DOHH2 (cell line): ENCODE results near the gene OSBPL2.

ENCODE experiments used
- H3F3A ChIP-seq: fragments of 200-600 bp; sonication (generic), shearing (Covaris generic); 2 replicates; pipeline ENCODE4 v1.6.0; 2016; ENCODE audit warnings: antibody characterized with exemption, mild to moderate bottlenecking; ENCODE audit not compliant: control insufficient read depth, insufficient read depth
- H3K27ac ChIP-seq: fragments of 200-600 bp; sonication (generic); 2 replicates; pipeline ENCODE4 v1.5.1; 2014; ENCODE audit warnings: low read depth, mild to moderate bottlenecking, low read length, moderate library complexity
- H3K27me3 ChIP-seq: fragments of 200-600 bp; sonication (generic); 2 replicates; pipeline ENCODE4 v1.6.1; 2014; ENCODE audit warnings: mild to moderate bottlenecking, low read length, mixed read lengths; ENCODE audit not compliant: control insufficient read depth
- H3K36me3 ChIP-seq: fragments of 200-600 bp; sonication (generic); 2 replicates; pipeline ENCODE4 v1.6.1; 2014; ENCODE audit warnings: mild to moderate bottlenecking, low read length, moderate library complexity, mixed read lengths; ENCODE audit not compliant: control insufficient read depth
- H3K4me1 ChIP-seq: fragments of 200-600 bp; sonication (generic); 2 replicates; pipeline ENCODE4 v1.6.1; 2014; ENCODE audit warnings: mild to moderate bottlenecking, low read length, mixed read lengths; ENCODE audit not compliant: control insufficient read depth
- H3K4me2 ChIP-seq: fragments of 200-600 bp; sonication (generic); 2 replicates; pipeline ENCODE4 v1.6.0; 2014; ENCODE audit warnings: mild to moderate bottlenecking, low read length, moderate library complexity
- H3K4me3 ChIP-seq: fragments of 200-600 bp; sonication (generic); 2 replicates; pipeline ENCODE4 v1.5.1; 2014; ENCODE audit warnings: mild to moderate bottlenecking, low read length, mixed read lengths
- H3K79me2 ChIP-seq: fragments of 200-600 bp; sonication (generic); 2 replicates; pipeline ENCODE4 v1.6.1; 2014; ENCODE audit warnings: mild to moderate bottlenecking, low read length, mixed read lengths; ENCODE audit not compliant: control insufficient read depth
- H3K9me2 ChIP-seq: fragments of 200-600 bp; sonication (generic); replicated peaks from 2 replicates; pipeline ENCODE4 v1.6.1; 2014; ENCODE audit warnings: mild to moderate bottlenecking, low read length, mixed read lengths; ENCODE audit not compliant: control insufficient read depth
- H3K9me3 ChIP-seq: fragments of 200-600 bp; sonication (generic); 2 replicates; pipeline ENCODE4 v1.6.1; 2014; ENCODE audit warnings: antibody characterized with exemption, low read length, mixed read lengths; ENCODE audit not compliant: control insufficient read depth, insufficient read depth
- H4K20me1 ChIP-seq: fragments of 200-600 bp; sonication (generic); 2 replicates; pipeline ENCODE4 v1.6.0; 2014; ENCODE audit warnings: low read depth, mild to moderate bottlenecking, antibody characterized with exemption, low read length, moderate library complexity; ENCODE audit not compliant: control insufficient read depth, insufficient read depth
- EZH2phosphoT487 ChIP-seq: fragments of 200-600 bp; sonication (generic); IDR thresholded peaks from 2 replicates; pipeline ENCODE4 v1.6.1; 2017; ENCODE audit warnings: borderline replicate concordance, mild to moderate bottlenecking, antibody characterized with exemption, low read length, moderate library complexity, mixed read lengths
- TF ChIP-seq, protein P1 (sequence below): fragments of 200-600 bp; sonication (generic); IDR thresholded peaks from one replicate; pipeline ENCODE4 v1.5.1; 2014; ENCODE audit warnings: antibody characterized with exemption, mild to moderate bottlenecking, low read depth, low read length; ENCODE audit not compliant: poor library complexity, severe bottlenecking

Gene OSBPL2

GRCh38 chr20:62202676-62203377 is 35.5 kb upstream of the OSBPL2 start:
- peaks cover 40% of the 10 kb centered on the region for H3K4me1 ChIP-seq
- H3K4me2 ChIP-seq, result peak overlapping the region; percentile 46
- H3K4me3 ChIP-seq, result peak overlapping the region; percentile 18; the same call in 1 of the 2 replicates
- no peaks in the 10 kb centered on the region for H3K9me2 ChIP-seq
- H3F3A ChIP-seq, result 0 out of 2 replicates have a peak, but pooled peaks cover 13% of the 10 kb centered on the region
- no peaks in the 10 kb centered on the region; the same call in 1 of the 2 replicates for H4K20me1 ChIP-seq
- H3K27me3 ChIP-seq, result no peaks in the 10 kb centered on the region
- peaks cover 3% of the 10 kb centered on the region for H3K79me2 ChIP-seq
- H3K27ac ChIP-seq, result peak overlapping the region; percentile 83
- H3K9me3 ChIP-seq, result no peaks in the 10 kb centered on the region
- H3K36me3 ChIP-seq, result peaks cover 38% of the 10 kb centered on the region
- TF ChIP-seq, protein P1, sequence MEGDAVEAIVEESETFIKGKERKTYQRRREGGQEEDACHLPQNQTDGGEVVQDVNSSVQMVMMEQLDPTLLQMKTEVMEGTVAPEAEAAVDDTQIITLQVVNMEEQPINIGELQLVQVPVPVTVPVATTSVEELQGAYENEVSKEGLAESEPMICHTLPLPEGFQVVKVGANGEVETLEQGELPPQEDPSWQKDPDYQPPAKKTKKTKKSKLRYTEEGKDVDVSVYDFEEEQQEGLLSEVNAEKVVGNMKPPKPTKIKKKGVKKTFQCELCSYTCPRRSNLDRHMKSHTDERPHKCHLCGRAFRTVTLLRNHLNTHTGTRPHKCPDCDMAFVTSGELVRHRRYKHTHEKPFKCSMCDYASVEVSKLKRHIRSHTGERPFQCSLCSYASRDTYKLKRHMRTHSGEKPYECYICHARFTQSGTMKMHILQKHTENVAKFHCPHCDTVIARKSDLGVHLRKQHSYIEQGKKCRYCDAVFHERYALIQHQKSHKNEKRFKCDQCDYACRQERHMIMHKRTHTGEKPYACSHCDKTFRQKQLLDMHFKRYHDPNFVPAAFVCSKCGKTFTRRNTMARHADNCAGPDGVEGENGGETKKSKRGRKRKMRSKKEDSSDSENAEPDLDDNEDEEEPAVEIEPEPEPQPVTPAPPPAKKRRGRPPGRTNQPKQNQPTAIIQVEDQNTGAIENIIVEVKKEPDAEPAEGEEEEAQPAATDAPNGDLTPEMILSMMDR, result no peak
- TF ChIP-seq EZH2phosphoT487, result no peak

- no peaks in the 10 kb centered on the region for H3K9me3 ChIP-seq
- H3K36me3 ChIP-seq, result peaks cover 32% of the 10 kb centered on the region
- 0 out of 2 replicates have a peak, but pooled peaks cover 13% of the 10 kb centered on the region for H3F3A ChIP-seq
- peaks cover 3% of the 10 kb centered on the region for H3K79me2 ChIP-seq
- H3K9me2 ChIP-seq, result no peaks in the 10 kb centered on the region
- peak overlapping the region; percentile 18; the same call in 1 of the 2 replicates for H3K4me3 ChIP-seq
- peak overlapping the region; percentile 46 for H3K4me2 ChIP-seq
- peak overlapping the region; percentile 83 for H3K27ac ChIP-seq
- TF ChIP-seq EZH2phosphoT487, result no peak
- TF ChIP-seq, protein P1, result no peak
- H3K4me1 ChIP-seq, result peaks cover 40% of the 10 kb centered on the region
- H4K20me1 ChIP-seq, result no peaks in the 10 kb centered on the region; the same call in 1 of the 2 replicates
- H3K27me3 ChIP-seq, result no peaks in the 10 kb centered on the region
Measured at GRCh38 chr20:62203378-62204030, 34.8 kb upstream of the OSBPL2 start.

DNA sequence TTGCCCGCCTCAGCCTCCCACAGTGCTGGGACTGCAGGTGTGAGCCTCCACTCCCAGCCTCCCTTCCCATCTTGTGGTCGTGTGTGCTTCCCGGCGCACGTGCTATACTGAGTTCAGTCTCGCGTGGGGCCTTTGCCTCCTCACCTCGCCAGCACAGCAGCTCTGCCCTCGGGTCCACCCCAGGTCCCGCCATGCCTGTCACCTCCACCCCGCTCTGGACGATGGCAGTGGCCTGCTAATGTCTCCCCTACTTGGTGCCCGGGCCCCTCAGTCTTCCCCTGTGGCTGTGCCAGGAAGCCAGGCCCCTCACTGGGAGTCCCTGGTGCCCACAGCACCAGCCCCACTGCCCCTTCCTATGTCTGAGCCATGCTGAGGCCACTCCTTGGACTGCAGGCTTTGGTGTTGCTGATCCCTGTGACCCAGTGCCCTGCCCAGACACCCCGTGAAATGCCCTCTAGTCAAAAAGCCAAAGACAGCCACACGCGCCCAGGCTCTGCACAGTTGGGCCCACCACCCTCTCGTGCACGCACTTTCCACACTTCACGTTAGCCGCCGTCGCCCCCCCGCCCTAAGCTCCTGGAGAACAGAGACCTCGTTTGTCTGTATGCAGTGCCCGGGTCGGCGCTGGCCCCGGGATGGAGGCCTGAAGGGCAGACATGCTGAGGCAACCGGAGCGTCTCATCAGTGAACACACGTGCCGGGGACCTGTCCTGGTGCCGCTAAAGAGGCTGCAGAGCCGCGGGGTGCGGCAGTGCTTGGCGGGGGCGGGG is 32.5 kb upstream of the OSBPL2 start:
- no peaks in the 10 kb centered on the region for H3K9me2 ChIP-seq
- H3K9me3 ChIP-seq, result no peaks in the 10 kb centered on the region
- peaks cover 13% of the 10 kb centered on the region for H3K36me3 ChIP-seq
- H3K27me3 ChIP-seq, result peaks cover 8% of the 10 kb centered on the region; the same call in 1 of the 2 replicates
- H3K27ac ChIP-seq, result no peak overlapping the region
- H3K4me3 ChIP-seq, result no peak overlapping the region
- H4K20me1 ChIP-seq, result no peaks in the 10 kb centered on the region; the same call in 1 of the 2 replicates
- TF ChIP-seq EZH2phosphoT487, result no peak
- TF ChIP-seq, protein P1, result no peak
- peaks cover 30% of the 10 kb centered on the region for H3K4me1 ChIP-seq
- no peak overlapping the region for H3K4me2 ChIP-seq
- H3K79me2 ChIP-seq, result peaks cover 3% of the 10 kb centered on the region
- H3F3A ChIP-seq, result 0 out of 2 replicates have a peak, but pooled peaks cover 7% of the 10 kb centered on the region
